ENCODE results near the gene SEPHS2. TPM values are rescaled to one million over a fixed set of nuclear protein-coding genes. Genes with fewer than 3 reads are reported as not detected.
A peak's percentile ranks its signal among the peaks of the same experiment; 100 is the strongest.

SEPHS2 gene
- total and polyA plus RNA-seq, 4 experiments from 2014 or later: 42.0 to 65.9 (median 50.4) TPM

DNA sequence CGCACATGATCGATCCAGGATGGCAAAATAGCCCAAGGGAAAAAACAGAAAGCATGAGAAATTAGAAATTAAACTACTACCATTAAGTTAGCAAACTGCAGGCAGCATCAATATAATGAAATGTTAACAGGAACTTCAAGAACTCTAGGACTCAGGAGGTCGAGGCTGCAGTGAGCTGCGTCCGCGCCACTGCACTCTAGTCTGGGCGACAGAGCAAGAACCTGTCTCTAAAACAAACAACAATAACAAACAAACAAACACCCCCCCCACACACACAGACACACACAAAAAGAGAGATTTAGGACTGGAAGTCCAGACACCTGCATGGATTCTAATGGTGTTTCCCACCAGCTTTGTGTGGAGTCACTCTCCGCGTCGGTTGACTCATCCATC lies 525 bp upstream of the SEPHS2 start:
- Histone ChIP-seq H3K36me3 (ENCODE audit: insufficient read depth, low read length) (no peaks in the 10 kb centered on the region), H3K4me3 (ENCODE audit: low read length in 2 of 2) (peak overlapping the region; percentile 92 to 94), H3K9me3 (ENCODE audit: control insufficient read depth in 1 of 2, low read length in 2 of 2) (no peaks in the 10 kb centered on the region), H3K27me3 (ENCODE audit: insufficient read depth, low read length) (no peaks in the 10 kb centered on the region), H3K27ac (ENCODE audit: low read depth, low read length) (peak overlapping the region; percentile 96), H3K4me1 (ENCODE audit: insufficient read depth, low read length) (peaks cover 45% of the 10 kb centered on the region)
- H3K27me3 Mint-ChIP-seq: no peaks in the 10 kb centered on the region
- CTCF ChIA-PET (ENCODE audit: partially characterized antibody): interaction anchor here (1.3 to 7.7 kb wide), 8 partner anchors 12 to 111 kb away, joined by 3 to 143 read pairs (median 8); partner anchors contain the start of genes DCTPP1, ITGAL and ZNF747
- DNase-seq: no peak
- H3K4me3 Mint-ChIP-seq: peak overlapping the region; percentile 89 to 98 (median 96)
- peak overlapping the region; percentile 87 to 98 (median 96) for H3K27ac Mint-ChIP-seq
- intact Hi-C loops (cut with micrococcal nuclease): no loop called here
- H3K36me3 Mint-ChIP-seq: peaks cover 15 to 16% of the 10 kb centered on the region in 2 donors
- POLR2A ChIA-PET (ENCODE audit: partially characterized antibody): interaction anchor here (0.8 to 29.5 kb wide), 7 partner anchors 11 to 76 kb away, joined by 3 to 1162 read pairs (median 6); partner anchors contain the start of genes DCTPP1, ITGAL and SEPTIN1
- peaks cover 27 to 47% (median 40%) of the 10 kb centered on the region in 4 donors for H3K4me1 Mint-ChIP-seq
- H3K9me3 Mint-ChIP-seq: no peaks in the 10 kb centered on the region

- ChIA-PET CTCF (ENCODE audit: partially characterized antibody) (interaction anchor here (0.9 to 7.7 kb wide), 6 partner anchors 9 to 90 kb away, joined by 3 to 143 read pairs (median 4); partner anchors contain the start of genes DCTPP1, ITGAL and ZNF747), POLR2A (ENCODE audit: partially characterized antibody) (interaction anchor here (0.7 to 29.5 kb wide), 14 partner anchors 11 to 330 kb away, joined by 3 to 1162 read pairs (median 4); partner anchors contain the start of genes DCTPP1, ITGAL and ZNF747)
- no peaks in the 10 kb centered on the region for H3K9me3 ChIP-seq (ENCODE audit: control insufficient read depth in 1 of 2, low read length in 2 of 2)
- intact Hi-C loops (cut with micrococcal nuclease): loop anchor here (1.0 to 2.0 kb wide), 5 partner anchors 15 to 213 kb away; partner anchors contain the start of genes DCTPP1, FBRS, ITGAL and ZNF768
- H3K36me3 ChIP-seq (ENCODE audit: insufficient read depth, low read length): no peaks in the 10 kb centered on the region
- no peak for DNase-seq
- H3K4me1 ChIP-seq (ENCODE audit: insufficient read depth, low read length): peaks cover 36% of the 10 kb centered on the region
- Mint-ChIP-seq H3K4me3 (peak overlapping the region; percentile 82 to 97 (median 89)), H3K27ac (peak overlapping the region in 5 of 7 donors; percentile 27 to 90 (median 81)), H3K36me3 (peaks cover 15 to 16% of the 10 kb centered on the region in 2 donors), H3K4me1 (peaks cover 22 to 40% (median 32%) of the 10 kb centered on the region in 4 donors), H3K9me3 (no peaks in the 10 kb centered on the region), H3K27me3 (no peaks in the 10 kb centered on the region)
- no peaks in the 10 kb centered on the region for H3K27me3 ChIP-seq (ENCODE audit: insufficient read depth, low read length)
- H3K4me3 ChIP-seq (ENCODE audit: low read length in 2 of 2): peak overlapping the region; percentile 92 to 94
- peak overlapping the region; percentile 96 for H3K27ac ChIP-seq (ENCODE audit: low read depth, low read length)
Measured at GRCh38 chr16:30445149-30445407, 596 bp downstream of the SEPHS2 start.

GRCh38 chr16:30444231-30445148 lies 1.2 kb downstream of the SEPHS2 start:
- POLR2A ChIA-PET (ENCODE audit: partially characterized antibody): interaction anchor here (0.7 to 29.5 kb wide), 14 partner anchors 10 to 329 kb away, joined by 3 to 1162 read pairs (median 4); partner anchors contain the start of genes DCTPP1, ITGAL and ZNF747
- H3K36me3 ChIP-seq (ENCODE audit: insufficient read depth, low read length): no peaks in the 10 kb centered on the region
- Mint-ChIP-seq H3K27ac (peak overlapping the region in 6 of 7 donors; percentile 27 to 90 (median 72)), H3K4me3 (peak overlapping the region; percentile 82 to 97 (median 89)), H3K27me3 (no peaks in the 10 kb centered on the region), H3K36me3 (peaks cover 15 to 16% of the 10 kb centered on the region in 2 donors), H3K9me3 (no peaks in the 10 kb centered on the region), H3K4me1 (peaks cover 22 to 37% (median 29%) of the 10 kb centered on the region in 4 donors)
- CTCF ChIA-PET (ENCODE audit: partially characterized antibody): interaction anchor here (0.6 to 7.7 kb wide), 7 partner anchors 9 to 346 kb away, joined by 3 to 143 read pairs (median 4); partner anchors contain the start of genes DCTPP1, ITGAL and ZNF747
- no peaks in the 10 kb centered on the region for H3K9me3 ChIP-seq (ENCODE audit: control insufficient read depth in 1 of 2, low read length in 2 of 2)
- DNase-seq: no peak
- H3K4me3 ChIP-seq (ENCODE audit: low read length in 2 of 2): peak overlapping the region; percentile 92 to 94
- H3K27me3 ChIP-seq (ENCODE audit: insufficient read depth, low read length): no peaks in the 10 kb centered on the region
- intact Hi-C loops (cut with micrococcal nuclease): loop anchor here (1.0 to 2.0 kb wide), 5 partner anchors 14 to 214 kb away; partner anchors contain the start of genes DCTPP1, FBRS, ITGAL and ZNF768
- peaks cover 30% of the 10 kb centered on the region for H3K4me1 ChIP-seq (ENCODE audit: insufficient read depth, low read length)
- H3K27ac ChIP-seq (ENCODE audit: low read depth, low read length): peak overlapping the region; percentile 96

DNA sequence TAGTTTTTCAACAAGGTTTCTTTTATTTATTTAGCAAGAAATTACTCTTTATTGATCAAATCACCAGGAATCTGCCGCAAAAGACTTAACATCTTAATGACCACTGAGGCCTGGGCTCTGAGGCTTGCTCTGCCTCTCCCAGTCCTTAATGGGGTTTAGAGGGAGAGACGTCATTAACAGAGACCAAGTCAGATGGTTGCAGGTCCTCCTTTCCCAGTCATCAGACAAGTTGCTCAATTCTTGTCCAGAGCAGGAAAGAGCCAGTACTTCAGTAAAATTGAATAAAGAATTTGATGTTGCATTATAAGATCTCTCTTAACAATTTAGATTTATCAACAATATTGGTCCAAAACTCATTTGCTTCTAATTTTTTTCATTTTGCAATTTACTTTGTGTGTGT lies 2.0 kb downstream of the SEPHS2 start:
- Mint-ChIP-seq H3K9me3 (no peaks in the 10 kb centered on the region), H3K27me3 (no peaks in the 10 kb centered on the region), H3K36me3 (peaks cover 15 to 16% of the 10 kb centered on the region in 2 donors), H3K4me1 (peaks cover 22 to 35% (median 29%) of the 10 kb centered on the region in 4 donors), H3K4me3 (peak overlapping the region; percentile 66 to 97 (median 86)), H3K27ac (peak overlapping the region in 3 of 7 donors; percentile 29 to 38 (median 37))
- intact Hi-C loops (cut with micrococcal nuclease): loop anchor here (2.0 kb wide), 1 partner anchor 83 kb away; the partner anchor contains the start of gene ZNF768
- ChIA-PET CTCF (ENCODE audit: partially characterized antibody) (interaction anchor here (1.3 kb wide), 1 partner anchor 14 kb away, joined by 4 read pairs; the partner anchor contains the start of gene DCTPP1), POLR2A (ENCODE audit: partially characterized antibody) (interaction anchor here (1.2 to 29.5 kb wide), 5 partner anchors 14 to 74 kb away, joined by 3 to 1162 read pairs (median 24); partner anchors contain the start of genes DCTPP1 and ITGAL)
- H3K27me3 ChIP-seq (ENCODE audit: insufficient read depth, low read length): no peaks in the 10 kb centered on the region
- no peaks in the 10 kb centered on the region for H3K36me3 ChIP-seq (ENCODE audit: insufficient read depth, low read length)
- H3K27ac ChIP-seq (ENCODE audit: low read depth, low read length): no peak overlapping the region
- no peak overlapping the region for H3K4me3 ChIP-seq (ENCODE audit: low read length in 2 of 2)
- no peak for DNase-seq
- H3K9me3 ChIP-seq (ENCODE audit: control insufficient read depth in 1 of 2, low read length in 2 of 2): no peaks in the 10 kb centered on the region
- H3K4me1 ChIP-seq (ENCODE audit: insufficient read depth, low read length): peaks cover 28% of the 10 kb centered on the region

- intact Hi-C loops (cut with micrococcal nuclease): no loop called here
- Histone ChIP-seq H3K27ac (ENCODE audit: low read depth, low read length) (no peak overlapping the region), H3K4me3 (ENCODE audit: low read length in 2 of 2) (no peak overlapping the region), H3K4me1 (ENCODE audit: insufficient read depth, low read length) (peaks cover 19% of the 10 kb centered on the region), H3K27me3 (ENCODE audit: insufficient read depth, low read length) (no peaks in the 10 kb centered on the region), H3K9me3 (ENCODE audit: control insufficient read depth in 1 of 2, low read length in 2 of 2) (no peaks in the 10 kb centered on the region), H3K36me3 (ENCODE audit: insufficient read depth, low read length) (no peaks in the 10 kb centered on the region)
- Mint-ChIP-seq H3K36me3 (peaks cover 12 to 14% of the 10 kb centered on the region in 2 donors), H3K4me3 (peak overlapping the region in 1 of 8 donors; percentile 36), H3K9me3 (no peaks in the 10 kb centered on the region), H3K27me3 (no peaks in the 10 kb centered on the region), H3K27ac (no peak overlapping the region), H3K4me1 (peaks cover 15 to 32% (median 20%) of the 10 kb centered on the region in 4 donors)
- ChIA-PET CTCF (ENCODE audit: partially characterized antibody) (interaction anchor here (1.2 kb wide), 1 partner anchor 158 kb away, joined by 3 read pairs; no protein-coding TSS in a partner anchor), POLR2A (ENCODE audit: partially characterized antibody) (interaction anchor here (1.5 to 29.5 kb wide), 2 partner anchors 22 to 46 kb away, joined by 4 to 1162 read pairs; partner anchors contain the start of gene ITGAL)
- DNase-seq: no peak
Measured at GRCh38 chr16:30439720-30440348, 5.8 kb downstream of the SEPHS2 start.

DNA sequence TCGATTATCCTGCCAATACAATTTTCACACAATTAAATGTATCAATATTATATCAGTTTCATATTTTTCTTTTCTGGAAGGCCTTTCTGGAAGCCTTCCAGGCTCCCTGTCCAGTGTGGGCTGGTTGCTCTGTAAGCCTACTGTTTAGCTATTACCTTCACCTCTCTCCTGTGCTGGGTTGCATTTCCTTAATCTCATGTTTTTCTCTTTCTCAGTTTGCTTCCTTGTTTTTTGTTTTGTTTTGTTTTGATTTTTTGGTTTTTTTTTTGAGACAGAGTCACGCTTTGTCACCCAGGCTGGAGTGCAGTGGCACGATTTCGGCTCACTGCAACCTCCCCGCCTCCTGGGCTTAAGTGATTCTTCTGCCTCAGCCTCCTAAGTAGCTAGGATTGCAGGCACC lies 6.8 kb downstream of the SEPHS2 start:
- Mint-ChIP-seq H3K36me3 (peaks cover 9 to 10% of the 10 kb centered on the region in 2 donors), H3K27ac (peak overlapping the region in 2 of 7 donors; percentile 51 to 60), H3K9me3 (no peaks in the 10 kb centered on the region), H3K4me3 (no peak overlapping the region), H3K4me1 (peaks cover 12 to 32% (median 22%) of the 10 kb centered on the region in 4 donors), H3K27me3 (no peaks in the 10 kb centered on the region)
- DNase-seq: no peak
- no peaks in the 10 kb centered on the region for H3K9me3 ChIP-seq (ENCODE audit: control insufficient read depth in 1 of 2, low read length in 2 of 2)
- no peak overlapping the region for H3K27ac ChIP-seq (ENCODE audit: low read depth, low read length)
- H3K4me1 ChIP-seq (ENCODE audit: insufficient read depth, low read length): peaks cover 19% of the 10 kb centered on the region
- CTCF ChIA-PET (ENCODE audit: partially characterized antibody): no interaction called here
- H3K27me3 ChIP-seq (ENCODE audit: insufficient read depth, low read length): no peaks in the 10 kb centered on the region
- POLR2A ChIA-PET (ENCODE audit: partially characterized antibody): interaction anchor here (29.5 kb wide), 1 partner anchor 47 kb away, joined by 1162 read pairs; the partner anchor contains the start of gene ITGAL
- H3K4me3 ChIP-seq (ENCODE audit: low read length in 2 of 2): no peak overlapping the region
- no peaks in the 10 kb centered on the region for H3K36me3 ChIP-seq (ENCODE audit: insufficient read depth, low read length)
- intact Hi-C loops (cut with micrococcal nuclease): no loop called here
